HepG2 (cell line): ENCODE results near the gene DMRTC1. TPM values are rescaled to one million over a fixed set of nuclear protein-coding genes. Genes with fewer than 3 reads are reported as not detected.
"Not testable (repeated sequence)": the region's sequence is repeated elsewhere in the genome, so short reads cannot be mapped to it uniquely, and the experiment has no call there.

Experiments
- ATAC-seq: fragments of 200-7000 bp; cut with Tn5 transposase; 3 replicates; pipeline ENCODE4 v1.9.1; 2020; ENCODE audit warnings: mild to moderate bottlenecking, moderate library complexity
- BruUV-seq: library from RNA; stranded (reverse); fragments of 400-500 nt; replicated peaks from 2 replicates; lab custom pipeline; 2021; lab: Mats Ljungman, UMichigan
- CTCF ChIA-PET: fragments of 300-600 bp; formaldehyde crosslinking; extraction: SDS; loops from one replicate; lab custom pipeline; 2021; ENCODE audit warnings: low total read pairs, inconsistent platforms, low intra/inter-chr PET ratio; lab: Yijun Ruan, JAX
- POLR2A ChIA-PET: fragments of 350-600 bp; sonication (Branson Sonifier 250); formaldehyde crosslinking; loops from one replicate; lab custom pipeline; 2020; ENCODE audit warnings: antibody characterized with exemption, inconsistent platforms; lab: Yijun Ruan, JAX
- DNase-seq: peaks from one replicate; pipeline ENCODE4 v3.0.0-alpha.2; 2015; ENCODE audit warnings: low spot score
- FAIRE-seq: peaks from 3 replicates; lab custom pipeline; 2011; peaks lifted over from hg19 to GRCh38; lab: Jason Lieb, UNC
- H2AFZ ChIP-seq: one replicate; pipeline ENCODE4 v1.6.1; 2011; ENCODE audit warnings: low read length, inconsistent platforms
- H3K27ac ChIP-seq: fragments of 300-600 bp; 3 replicates; pipeline ENCODE4 v1.8.0; 2011; ENCODE audit warnings: mixed run types, mild to moderate bottlenecking, mixed read lengths, low read length, inconsistent platforms; ENCODE audit not compliant: insufficient read depth; ENCODE audit errors: extremely low read length
- H3K27me3 ChIP-seq, 2 experiments: fragments of 200-600 bp in 1 of 2; 2 replicates in 1 of 2; 3 replicates in 1 of 2; pipeline versions ENCODE4 v1.6.0 to v1.8.0; 2011; ENCODE audit warnings: low read length in 2 of 2, mild to moderate bottlenecking in 2 of 2, moderate library complexity in 2 of 2, inconsistent platforms in 1 of 2; ENCODE audit not compliant: insufficient read depth in 2 of 2, control insufficient read depth in 1 of 2
- H3K36me3 ChIP-seq, 2 experiments: fragments of 200-600 bp in 1 of 2; replicated peaks in 1 of 2; 2 replicates in 1 of 2; 3 replicates in 1 of 2; pipeline versions ENCODE4 v1.5.1 to v1.8.0; 2011; ENCODE audit warnings: low read length in 2 of 2, inconsistent platforms in 1 of 2; ENCODE audit not compliant: insufficient read depth in 2 of 2, control insufficient read depth in 1 of 2
- H3K4me1 ChIP-seq: 2 replicates; pipeline ENCODE4 v1.5.1; 2012; ENCODE audit warnings: low read length, inconsistent platforms; ENCODE audit not compliant: insufficient read depth
- H3K4me2 ChIP-seq: 2 replicates; pipeline ENCODE4 v1.6.0; 2011; ENCODE audit warnings: low read depth, low read length, inconsistent platforms
- H3K4me3 ChIP-seq, 3 experiments: fragments of 200-600 bp in 1 of 3; sonication (generic), shearing (Covaris generic) in 1 of 3; replicated peaks in 1 of 3; 2 replicates each; pipeline ENCODE4 v1.5.1; 2011 to 2016; ENCODE audit warnings: low read length in 3 of 3, inconsistent platforms in 2 of 3, low read depth in 2 of 3, mild to moderate bottlenecking in 2 of 3, control low read depth in 1 of 3, mixed read lengths in 1 of 3; ENCODE audit not compliant: insufficient read depth in 1 of 3
- H3K79me2 ChIP-seq: one replicate; pipeline ENCODE4 v1.6.1; 2011; ENCODE audit warnings: low read length, inconsistent platforms; ENCODE audit not compliant: insufficient read depth
- H3K9ac ChIP-seq: 2 replicates; pipeline ENCODE4 v1.6.0; 2011; ENCODE audit warnings: mild to moderate bottlenecking, low read depth, low read length, inconsistent platforms; ENCODE audit not compliant: insufficient read depth
- H3K9me3 ChIP-seq: 2 replicates; pipeline ENCODE4 v1.5.1; 2012; ENCODE audit warnings: mild to moderate bottlenecking, low read length
- H4K20me1 ChIP-seq: 2 replicates; pipeline ENCODE4 v1.6.0; 2011; ENCODE audit warnings: inconsistent platforms, mild to moderate bottlenecking, low read length, moderate library complexity; ENCODE audit not compliant: insufficient read depth
- WGBS: methylation state at CpG from one replicate; pipeline ENCODE4 v1.1.6; 2017; ENCODE audit warnings: low lambda C conversion rate; 5-methylcytosine and 5-hydroxymethylcytosine counted together
- in situ Hi-C: cut with HindIII; loops from 2 replicates; pipeline ENCODE4 v1.10.0; 2017; ENCODE audit warnings: low pct_unique_long_range_greater_than_20kb; ENCODE audit not compliant: extremely low pct_ligation_motif_present
- intact Hi-C: fragments of 100-400 bp; cut with micrococcal nuclease; formaldehyde crosslinking; loops from one replicate; pipeline ENCODE4 v1.10.0; 2022; ENCODE audit not compliant: unreplicated experiment
- polyA plus RNA-seq, 8 experiments: library from polyadenylated mRNA; depleted of rRNA in 3 of 8; stranded (reverse) in 7 of 8; unstranded in 1 of 8; fragments of >200 nt; fragmentation: Illumina TruSeq in 4 of 8; extraction: Trizol in 4 of 8; gene quantifications; 2 replicates each; pipeline versions ENCODE4 v1.2.1 to v1.2.3, GENCODE V29; 2011 to 2016; ENCODE audit warnings: low read depth in 4 of 8, missing spikeins in 1 of 8, mixed read lengths in 1 of 8; ENCODE audit not compliant: insufficient read depth in 1 of 8
- total RNA-seq, 5 experiments: library from RNA; depleted of rRNA; stranded (reverse); fragments of >200 nt; fragmentation: Illumina TruSeq; extraction: Trizol; gene quantifications; 2 replicates each; pipeline ENCODE4 v1.2.3, GENCODE V29; 2016; ENCODE audit warnings: low read depth in 1 of 5

The DMRTC1 gene
- total and polyA plus RNA-seq, 2 of the 13 experiments (the other 11 are each of a cell fraction or from before 2014, with no cell fraction given) = not detected

DNA sequence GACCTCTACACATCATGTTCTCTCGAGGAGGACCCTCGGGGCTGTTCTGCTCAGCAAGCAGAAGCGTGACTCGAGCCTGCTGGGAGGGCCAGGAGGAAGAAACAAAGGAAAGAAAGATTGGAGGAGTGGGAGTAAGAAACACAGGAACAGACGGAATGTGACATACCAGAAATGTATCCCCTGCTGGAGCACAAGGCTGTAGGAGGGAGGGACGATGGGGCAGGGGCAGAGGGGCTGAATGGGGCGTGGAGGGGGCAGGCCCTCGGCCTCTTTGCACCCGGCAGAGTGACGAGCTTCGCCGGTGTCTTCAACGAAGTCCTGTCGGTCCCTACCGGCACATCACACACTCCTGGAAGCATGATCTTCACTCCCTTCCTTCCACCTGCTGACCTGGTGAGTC lies 5.7 kb downstream of the DMRTC1 start, which contains the start of gene FAM236A:
TSS of gene FAM236A (plus strand) at position 301 of the 400 bp plus-strand sequence. CDS start at position 358, 57 bp downstream.
- intact Hi-C loops, H3K27me3 ChIP-seq, in situ Hi-C loops, ATAC-seq, H3K4me3 ChIP-seq, CTCF ChIA-PET, H3K9me3 ChIP-seq, H2AFZ ChIP-seq, H3K4me1 ChIP-seq, BruUV-seq, H3K79me2 ChIP-seq, H3K4me2 ChIP-seq, H3K27ac ChIP-seq, FAIRE-seq, H3K36me3 ChIP-seq, POLR2A ChIA-PET, H4K20me1 ChIP-seq, H3K9ac ChIP-seq, DNase-seq: not testable (repeated sequence)
- whole genome bisulfite sequencing = no CpG with 5 or more reads among the region's 15 CpGs

DNA sequence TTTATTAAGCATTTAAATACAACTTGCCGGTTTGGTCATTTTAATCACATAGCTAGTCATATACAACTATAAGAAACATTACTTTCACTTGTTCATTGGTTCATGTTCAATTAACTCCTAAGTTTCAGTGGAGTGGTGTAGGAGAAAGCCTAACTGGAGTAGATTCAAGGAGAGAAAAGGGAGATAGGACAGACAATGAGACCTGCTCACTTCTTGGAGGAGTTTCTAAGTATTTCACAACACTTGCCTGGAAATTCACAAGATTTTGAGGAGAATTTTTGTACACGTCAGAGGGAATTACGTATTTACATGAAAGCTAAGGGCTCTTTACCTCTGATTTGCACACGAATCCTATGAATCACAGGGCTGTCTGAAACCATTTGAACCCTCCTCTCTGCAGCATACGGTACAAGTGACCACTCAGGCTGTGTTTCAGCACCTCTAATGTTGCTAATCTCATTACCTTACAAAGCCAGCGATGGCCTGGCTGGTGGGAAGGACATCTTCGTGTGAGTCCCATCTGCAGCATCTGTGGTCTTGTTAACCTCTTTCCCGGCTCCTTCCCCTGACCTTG lies 6.7 kb downstream of the DMRTC1 start:
- POLR2A ChIA-PET, H3K9me3 ChIP-seq, H3K36me3 ChIP-seq, H3K4me1 ChIP-seq, H3K4me2 ChIP-seq, H4K20me1 ChIP-seq, in situ Hi-C loops, FAIRE-seq, ATAC-seq, H3K9ac ChIP-seq, DNase-seq, H3K4me3 ChIP-seq, BruUV-seq, H3K79me2 ChIP-seq, H2AFZ ChIP-seq, H3K27ac ChIP-seq, CTCF ChIA-PET, H3K27me3 ChIP-seq, intact Hi-C loops: not testable (repeated sequence)
- no CpG with 5 or more reads among the region's 8 CpGs for WGBS

DNA sequence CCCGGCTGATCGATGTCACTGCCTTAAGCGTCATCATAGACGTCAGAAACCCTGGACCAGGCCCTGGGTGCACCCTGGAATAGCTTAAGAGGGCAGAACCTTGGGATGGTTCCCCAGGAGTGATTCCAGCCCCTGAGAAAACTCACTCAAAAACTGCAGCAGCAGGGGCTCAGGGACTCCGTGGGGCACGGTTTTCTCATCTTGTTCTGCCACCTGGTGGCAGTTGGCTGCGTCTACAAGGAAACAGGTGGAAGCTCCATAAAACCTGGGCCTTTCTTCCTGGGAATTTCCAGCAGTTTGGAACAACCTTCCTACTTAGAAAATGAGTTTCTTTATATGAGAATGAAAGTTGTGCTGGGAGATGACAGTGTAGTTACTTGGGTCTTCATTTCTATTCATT lies 7.2 kb downstream of the DMRTC1 start:
- BruUV-seq, H3K9ac ChIP-seq, H3K4me3 ChIP-seq, DNase-seq, in situ Hi-C loops, CTCF ChIA-PET, intact Hi-C loops, H3K79me2 ChIP-seq, H3K4me1 ChIP-seq, H2AFZ ChIP-seq, H4K20me1 ChIP-seq, H3K27ac ChIP-seq, POLR2A ChIA-PET, H3K4me2 ChIP-seq, H3K36me3 ChIP-seq, H3K9me3 ChIP-seq, H3K27me3 ChIP-seq: not testable (repeated sequence)
- ATAC-seq (peak; percentile 76), FAIRE-seq (peak; percentile 99)
- no CpG with 5 or more reads among the region's 7 CpGs for WGBS

DNA sequence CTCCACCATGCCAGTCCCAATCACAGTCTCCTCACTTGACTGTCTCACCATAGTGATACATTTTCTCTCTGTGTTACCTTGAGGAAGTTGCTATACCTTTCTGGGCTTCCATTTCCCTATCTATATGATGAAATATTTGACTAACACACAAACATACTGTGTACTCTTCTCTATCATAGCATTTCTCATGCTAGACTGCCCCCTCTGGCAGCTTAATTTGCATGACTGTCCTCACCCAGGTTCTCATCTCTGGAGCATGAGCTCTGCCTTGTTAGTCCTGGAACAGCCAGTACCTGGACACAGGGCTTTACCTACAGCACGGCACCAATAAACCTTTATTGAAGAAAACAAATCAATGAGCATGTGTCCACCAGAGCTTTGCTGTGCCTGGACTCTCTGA lies 11.4 kb downstream of the DMRTC1 start:
- H3K79me2 ChIP-seq, CTCF ChIA-PET, DNase-seq, BruUV-seq, H3K9ac ChIP-seq, POLR2A ChIA-PET, FAIRE-seq, in situ Hi-C loops, H3K4me1 ChIP-seq, intact Hi-C loops, H3K27me3 ChIP-seq, H3K9me3 ChIP-seq, H3K36me3 ChIP-seq, H2AFZ ChIP-seq, H4K20me1 ChIP-seq, H3K4me2 ChIP-seq, H3K27ac ChIP-seq, H3K4me3 ChIP-seq: not testable (repeated sequence)
- WGBS = no CpG with 5 or more reads among the region's 1 CpG
- peak; percentile 59; the same call in 2 of the 3 replicates for ATAC-seq
